ENCODE measurements around the gene ZSWIM6. TPM values are rescaled to one million over a fixed set of nuclear protein-coding genes. Genes with fewer than 3 reads are reported as not detected.

The ZSWIM6 gene
- total RNA-seq, 1 donor from 2014 or later: 8.9 TPM

DNA sequence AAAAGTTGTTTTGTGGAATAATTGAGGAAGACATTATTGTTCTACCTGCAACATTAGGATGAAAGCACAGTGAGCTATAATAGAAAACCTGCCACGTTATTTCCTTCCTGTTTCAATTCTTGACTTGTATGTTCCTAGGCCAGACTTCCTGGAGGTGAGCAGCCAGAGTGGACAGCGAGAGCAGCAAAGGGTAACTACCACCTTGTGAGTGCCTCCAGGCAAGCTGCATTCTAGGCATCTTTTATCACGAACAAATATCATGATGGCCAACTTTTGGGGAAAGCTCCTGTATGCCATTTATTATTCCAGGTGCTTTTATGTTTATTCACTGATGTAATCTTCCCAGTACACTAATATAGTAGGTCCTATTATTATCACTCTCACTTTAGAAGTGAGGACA is 34.0 kb upstream of the ZSWIM6 start:
- Mint-ChIP-seq H3K36me3 (ENCODE audit: low read depth) (no peaks in the 10 kb centered on the region), H3K4me3 (ENCODE audit: low read depth) (no peak overlapping the region), H3K27me3 (ENCODE audit: low read depth) (no peaks in the 10 kb centered on the region), H3K9me3 (no peaks in the 10 kb centered on the region), H3K27ac (no peak overlapping the region), H3K4me1 (ENCODE audit: low read depth) (peaks cover 12% of the 10 kb centered on the region)
- no peak for DNase-seq (ENCODE audit: low spot score)
- intact Hi-C loops (cut with micrococcal nuclease): no loop called here

DNA sequence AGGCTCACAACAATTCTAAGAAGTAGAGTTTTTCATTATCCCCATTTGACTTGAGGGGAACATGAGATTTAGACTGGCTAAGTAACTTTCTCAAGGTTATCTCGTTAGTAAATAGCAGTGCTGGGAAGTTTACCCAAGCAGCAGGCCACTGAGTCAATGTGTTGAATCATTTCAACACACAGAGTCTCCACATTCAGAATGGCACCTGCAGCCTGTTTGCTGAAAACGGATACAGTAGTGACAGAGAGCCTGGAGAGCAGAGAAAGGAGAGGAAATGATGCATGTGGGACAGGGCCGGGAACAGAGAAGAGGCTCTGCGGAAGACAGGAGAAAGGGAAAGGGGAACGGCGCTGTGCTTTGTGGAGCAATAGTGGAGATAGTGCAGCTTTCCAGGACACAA is 33.5 kb upstream of the ZSWIM6 start:
- intact Hi-C loops (cut with micrococcal nuclease): no loop called here
- H3K27me3 Mint-ChIP-seq (ENCODE audit: low read depth): no peaks in the 10 kb centered on the region
- DNase-seq (ENCODE audit: low spot score): no peak
- no peak overlapping the region for H3K27ac Mint-ChIP-seq
- H3K36me3 Mint-ChIP-seq (ENCODE audit: low read depth): no peaks in the 10 kb centered on the region
- no peak overlapping the region for H3K4me3 Mint-ChIP-seq (ENCODE audit: low read depth)
- H3K9me3 Mint-ChIP-seq: no peaks in the 10 kb centered on the region
- peaks cover 13% of the 10 kb centered on the region for H3K4me1 Mint-ChIP-seq (ENCODE audit: low read depth)

DNA sequence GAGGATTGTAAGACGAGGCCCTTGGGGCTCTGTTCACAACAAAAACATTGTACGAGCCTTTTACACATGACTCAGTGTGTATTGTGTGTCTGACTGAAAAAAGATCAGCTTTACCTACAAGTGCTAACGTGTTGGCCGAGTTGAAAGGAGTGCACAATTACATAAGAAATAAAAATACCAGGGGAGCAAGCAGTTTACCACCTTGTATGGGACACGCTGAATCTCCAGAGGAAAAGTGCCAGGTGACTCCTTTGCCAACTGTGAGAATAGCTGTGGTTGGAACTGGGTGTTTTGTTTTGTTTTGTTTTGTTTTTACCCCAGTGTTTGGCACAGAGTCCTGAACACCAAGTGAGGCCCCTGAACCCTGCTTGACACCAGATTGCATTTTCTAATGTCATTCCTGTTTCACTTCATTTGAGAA is 32.8 kb upstream of the ZSWIM6 start:
- DNase-seq (ENCODE audit: low spot score): no peak
- Mint-ChIP-seq H3K27me3 (ENCODE audit: low read depth) (no peaks in the 10 kb centered on the region), H3K9me3 (no peaks in the 10 kb centered on the region), H3K4me1 (ENCODE audit: low read depth) (peaks cover 15% of the 10 kb centered on the region), H3K36me3 (ENCODE audit: low read depth) (no peaks in the 10 kb centered on the region), H3K4me3 (ENCODE audit: low read depth) (no peak overlapping the region), H3K27ac (no peak overlapping the region)
- intact Hi-C loops (cut with micrococcal nuclease): no loop called here

DNA sequence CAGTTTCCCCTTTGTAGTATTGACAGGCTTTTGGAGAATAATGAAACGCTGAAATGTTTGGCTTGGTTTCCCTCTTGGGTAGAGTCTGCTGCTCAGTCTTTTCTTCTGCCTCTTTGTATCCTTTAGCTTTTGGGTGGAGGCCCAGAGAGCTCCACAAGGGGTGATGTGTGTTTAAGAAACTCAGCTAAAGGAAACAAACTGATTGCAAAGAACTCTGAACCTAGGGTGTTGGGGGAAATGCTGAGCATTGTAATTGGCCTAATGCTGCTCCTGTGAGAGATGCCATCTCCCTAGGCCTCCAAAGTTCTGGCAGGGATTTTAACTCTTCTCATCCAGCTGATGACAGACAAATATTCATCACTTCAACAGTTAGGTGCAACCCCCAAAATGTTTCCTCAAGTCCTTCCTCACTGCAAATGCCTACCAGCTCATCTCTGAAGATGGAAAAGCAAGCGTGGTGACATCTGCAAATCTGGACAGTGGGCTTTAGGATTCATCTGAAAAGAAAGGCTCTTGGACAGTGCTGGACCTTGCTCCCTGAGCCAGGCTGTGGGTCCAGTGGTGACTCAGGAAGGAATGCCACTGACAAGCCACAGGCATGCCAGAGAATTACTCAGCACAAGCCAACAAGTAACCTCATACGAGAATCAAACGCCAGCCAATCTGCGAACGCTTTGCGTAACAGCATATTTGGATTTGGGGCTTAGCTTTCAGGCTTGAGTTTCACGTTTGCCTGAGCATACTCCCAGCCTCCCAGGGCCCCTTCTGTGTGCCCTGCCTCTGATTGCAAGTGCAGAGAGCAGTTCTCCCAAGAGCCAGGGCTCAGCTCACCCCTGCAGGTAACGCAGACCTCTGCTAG is 30.5 kb upstream of the ZSWIM6 start:
- intact Hi-C loops (cut with micrococcal nuclease): loop anchor here (10.0 kb wide), 1 partner anchor 137 kb away; the partner anchor contains the start of gene SMIM15
- no peak overlapping the region for H3K4me3 Mint-ChIP-seq (ENCODE audit: low read depth)
- DNase-seq (ENCODE audit: low spot score): no peak
- no peaks in the 10 kb centered on the region for H3K27me3 Mint-ChIP-seq (ENCODE audit: low read depth)
- no peaks in the 10 kb centered on the region for H3K9me3 Mint-ChIP-seq
- H3K36me3 Mint-ChIP-seq (ENCODE audit: low read depth): no peaks in the 10 kb centered on the region
- no peak overlapping the region for H3K27ac Mint-ChIP-seq
- H3K4me1 Mint-ChIP-seq (ENCODE audit: low read depth): peaks cover 30% of the 10 kb centered on the region

DNA sequence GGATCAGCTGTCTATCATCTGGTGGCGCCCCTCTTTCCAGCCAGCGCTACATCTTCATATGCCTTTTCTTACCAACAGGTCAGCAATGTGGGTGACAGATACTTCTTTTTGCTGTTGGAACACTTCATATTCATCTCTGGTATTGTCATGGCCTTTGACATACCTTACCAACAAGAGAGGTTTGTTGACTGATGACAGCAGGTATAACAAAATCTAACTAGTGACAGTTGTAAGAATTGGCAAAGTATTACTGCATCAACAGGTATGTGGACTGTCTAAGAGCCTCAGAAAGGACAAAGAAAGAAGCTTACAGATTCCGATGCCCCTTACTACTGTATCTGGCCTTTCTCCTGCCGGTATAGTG is 29.9 kb upstream of the ZSWIM6 start:
- Mint-ChIP-seq H3K27ac (no peak overlapping the region), H3K36me3 (ENCODE audit: low read depth) (no peaks in the 10 kb centered on the region), H3K9me3 (no peaks in the 10 kb centered on the region), H3K4me3 (ENCODE audit: low read depth) (no peak overlapping the region), H3K27me3 (ENCODE audit: low read depth) (no peaks in the 10 kb centered on the region), H3K4me1 (ENCODE audit: low read depth) (peaks cover 36% of the 10 kb centered on the region)
- intact Hi-C loops (cut with micrococcal nuclease): loop anchor here (10.0 kb wide), 1 partner anchor 137 kb away; the partner anchor contains the start of gene SMIM15
- DNase-seq (ENCODE audit: low spot score): no peak

DNA sequence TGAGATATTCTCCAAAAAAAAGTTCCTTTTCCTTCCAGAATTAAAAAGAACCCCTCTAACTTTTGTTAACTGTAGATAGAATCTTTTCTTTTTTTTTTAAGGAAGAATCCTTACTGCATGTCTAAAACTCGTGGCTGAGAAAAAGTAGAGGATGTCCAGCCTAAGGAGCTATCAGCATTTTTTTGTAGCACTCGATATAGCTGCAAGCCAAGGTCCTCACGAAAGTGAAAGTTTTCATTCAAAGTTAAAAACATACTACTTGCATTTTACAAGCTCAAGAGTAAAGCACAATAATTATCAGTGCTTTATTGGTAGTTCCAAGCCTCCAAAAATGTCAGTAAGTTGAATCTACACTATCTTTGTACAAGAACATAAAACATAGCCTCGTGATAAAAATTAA is 28.7 kb upstream of the ZSWIM6 start:
- no peak overlapping the region for H3K27ac Mint-ChIP-seq
- H3K4me3 Mint-ChIP-seq (ENCODE audit: low read depth): no peak overlapping the region
- DNase-seq (ENCODE audit: low spot score): no peak
- intact Hi-C loops (cut with micrococcal nuclease): loop anchor here (1.0 to 10.0 kb wide), 2 partner anchors 8 to 139 kb away; partner anchors contain the start of gene SMIM15
- peaks cover 41% of the 10 kb centered on the region for H3K4me1 Mint-ChIP-seq (ENCODE audit: low read depth)
- no peaks in the 10 kb centered on the region for H3K27me3 Mint-ChIP-seq (ENCODE audit: low read depth)
- H3K9me3 Mint-ChIP-seq: no peaks in the 10 kb centered on the region
- H3K36me3 Mint-ChIP-seq (ENCODE audit: low read depth): no peaks in the 10 kb centered on the region

DNA sequence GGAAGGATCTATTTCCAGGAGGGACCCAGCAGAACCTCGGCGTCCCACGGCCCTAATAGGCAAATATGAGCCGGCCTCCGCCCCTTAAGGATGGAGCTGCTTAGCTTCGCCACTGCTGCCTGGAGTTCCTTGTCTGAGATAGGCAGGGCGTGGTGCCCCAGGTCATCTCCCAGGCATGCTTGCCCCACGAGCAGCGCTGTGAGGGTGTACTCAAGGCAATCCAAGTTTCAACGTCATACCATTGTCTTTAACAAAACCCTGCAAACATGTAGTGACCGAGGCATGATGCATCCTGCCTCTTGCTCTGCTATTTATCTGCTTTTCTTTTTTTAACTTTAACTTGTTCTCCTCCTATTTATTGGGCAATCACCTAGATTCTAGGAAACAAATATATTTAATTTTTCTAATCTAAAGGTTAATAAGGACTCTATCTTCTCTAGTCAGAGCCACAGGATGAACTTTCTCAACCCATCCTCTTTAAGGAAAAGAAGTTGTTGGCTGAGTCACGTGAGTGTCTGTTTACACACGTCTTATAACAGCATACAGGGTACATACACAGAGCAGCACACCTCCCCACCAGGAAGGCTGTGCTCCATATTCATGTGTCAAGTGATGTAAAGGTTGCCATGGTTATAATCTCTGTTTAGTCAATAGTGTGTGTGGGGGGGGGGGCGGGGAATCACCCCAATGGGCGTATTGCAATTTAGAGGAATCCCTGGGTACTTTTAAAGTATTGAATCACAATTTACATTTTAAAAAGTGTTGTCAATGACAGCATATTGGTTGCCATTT is 27.3 kb upstream of the ZSWIM6 start:
- DNase-seq (ENCODE audit: low spot score): no peak
- peak overlapping the region; percentile 88 for H3K27ac Mint-ChIP-seq
- H3K36me3 Mint-ChIP-seq (ENCODE audit: low read depth): no peaks in the 10 kb centered on the region
- peak overlapping the region; percentile 33 for H3K4me3 Mint-ChIP-seq (ENCODE audit: low read depth)
- intact Hi-C loops (cut with micrococcal nuclease): loop anchor here (10.0 kb wide), 1 partner anchor 140 kb away; the partner anchor contains the start of gene SMIM15
- H3K27me3 Mint-ChIP-seq (ENCODE audit: low read depth): no peaks in the 10 kb centered on the region
- H3K9me3 Mint-ChIP-seq: no peaks in the 10 kb centered on the region
- peaks cover 38% of the 10 kb centered on the region for H3K4me1 Mint-ChIP-seq (ENCODE audit: low read depth)

DNA sequence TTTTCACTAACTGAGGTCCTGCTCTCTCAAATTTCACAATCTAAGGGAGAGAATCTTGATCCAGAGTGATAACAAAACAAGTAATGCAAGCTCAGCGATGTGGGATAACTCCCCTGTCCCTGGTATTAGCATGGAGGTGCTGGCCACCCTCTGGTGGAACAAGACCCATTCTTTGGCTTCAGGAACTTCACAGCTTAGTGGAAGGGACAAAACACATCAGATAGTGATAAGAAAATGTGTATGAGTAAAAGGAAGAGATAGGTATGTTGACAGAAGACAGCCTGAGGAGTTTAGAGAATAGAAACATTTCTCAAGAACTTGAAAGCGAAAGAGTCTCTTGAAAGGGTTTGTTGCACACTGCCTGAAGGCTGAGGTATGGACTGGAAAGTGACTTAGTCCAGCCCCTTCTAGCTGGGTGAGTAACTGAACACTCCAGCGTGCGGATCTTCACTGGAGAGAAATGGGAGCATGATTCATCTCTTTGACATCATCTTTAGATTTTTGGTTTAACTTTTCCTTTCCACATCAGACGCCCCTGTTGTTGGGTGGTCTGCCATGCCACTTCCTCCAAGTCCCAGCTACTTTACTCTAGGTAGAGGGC is 25.4 kb upstream of the ZSWIM6 start:
- peak; percentile 46 for DNase-seq (ENCODE audit: low spot score)
- H3K4me3 Mint-ChIP-seq (ENCODE audit: low read depth): peak overlapping the region; percentile 27
- intact Hi-C loops (cut with micrococcal nuclease): loop anchor here (1.0 to 10.0 kb wide), 4 partner anchors 23 to 142 kb away; partner anchors contain the start of genes SMIM15 and ZSWIM6
- H3K27ac Mint-ChIP-seq: peak overlapping the region; percentile 95
- H3K36me3 Mint-ChIP-seq (ENCODE audit: low read depth): no peaks in the 10 kb centered on the region
- H3K4me1 Mint-ChIP-seq (ENCODE audit: low read depth): peaks cover 38% of the 10 kb centered on the region
- no peaks in the 10 kb centered on the region for H3K27me3 Mint-ChIP-seq (ENCODE audit: low read depth)
- H3K9me3 Mint-ChIP-seq: no peaks in the 10 kb centered on the region

DNA sequence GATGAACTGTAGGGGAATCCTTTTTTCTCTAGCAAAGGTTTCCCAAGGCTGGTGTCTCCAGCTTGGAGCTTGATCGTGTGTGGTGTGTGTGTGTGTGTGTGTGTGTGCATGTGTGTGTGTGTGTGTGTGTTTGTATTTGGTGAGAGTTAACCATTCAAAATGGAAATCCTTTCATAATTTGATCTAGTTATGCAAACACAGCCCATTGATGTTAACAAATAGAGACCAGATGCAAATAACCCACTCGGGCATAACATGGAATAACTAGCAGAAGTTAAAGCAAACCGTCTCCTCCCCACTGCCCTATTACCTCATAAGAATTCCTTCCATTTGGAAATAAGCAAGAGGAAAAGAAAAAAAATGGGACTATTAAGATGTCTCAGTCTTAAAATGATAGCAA is 24.9 kb upstream of the ZSWIM6 start:
- Mint-ChIP-seq H3K27ac (peak overlapping the region; percentile 95), H3K4me1 (ENCODE audit: low read depth) (peaks cover 38% of the 10 kb centered on the region), H3K27me3 (ENCODE audit: low read depth) (no peaks in the 10 kb centered on the region), H3K4me3 (ENCODE audit: low read depth) (peak overlapping the region; percentile 27), H3K36me3 (ENCODE audit: low read depth) (no peaks in the 10 kb centered on the region), H3K9me3 (no peaks in the 10 kb centered on the region)
- intact Hi-C loops (cut with micrococcal nuclease): loop anchor here (10.0 kb wide), 1 partner anchor 142 kb away; the partner anchor contains the start of gene SMIM15
- DNase-seq (ENCODE audit: low spot score): no peak

DNA sequence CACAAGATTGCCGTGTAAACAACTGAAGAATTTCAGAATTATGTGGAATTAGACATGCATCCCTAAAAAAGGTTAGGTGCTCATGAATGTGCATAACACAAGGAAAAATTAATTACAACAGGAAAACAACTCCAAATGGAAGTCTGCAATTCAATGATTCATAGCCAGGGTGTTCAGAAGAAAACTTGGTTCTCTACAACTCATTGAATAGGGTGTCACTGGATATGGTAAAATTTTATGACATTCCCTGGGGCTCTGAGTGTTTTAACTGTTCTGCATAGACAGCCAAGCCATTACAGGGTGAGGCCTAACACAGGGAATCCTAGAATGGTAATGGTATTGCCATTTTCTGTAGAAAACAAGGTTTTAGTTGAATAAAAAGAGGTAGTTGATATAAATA is 24.4 kb upstream of the ZSWIM6 start:
- Mint-ChIP-seq H3K27ac (peak overlapping the region; percentile 95), H3K4me3 (ENCODE audit: low read depth) (no peak overlapping the region), H3K9me3 (no peaks in the 10 kb centered on the region), H3K27me3 (ENCODE audit: low read depth) (no peaks in the 10 kb centered on the region), H3K4me1 (ENCODE audit: low read depth) (peaks cover 38% of the 10 kb centered on the region), H3K36me3 (ENCODE audit: low read depth) (no peaks in the 10 kb centered on the region)
- intact Hi-C loops (cut with micrococcal nuclease): loop anchor here (10.0 kb wide), 1 partner anchor 143 kb away; the partner anchor contains the start of gene SMIM15
- DNase-seq (ENCODE audit: low spot score): no peak

DNA sequence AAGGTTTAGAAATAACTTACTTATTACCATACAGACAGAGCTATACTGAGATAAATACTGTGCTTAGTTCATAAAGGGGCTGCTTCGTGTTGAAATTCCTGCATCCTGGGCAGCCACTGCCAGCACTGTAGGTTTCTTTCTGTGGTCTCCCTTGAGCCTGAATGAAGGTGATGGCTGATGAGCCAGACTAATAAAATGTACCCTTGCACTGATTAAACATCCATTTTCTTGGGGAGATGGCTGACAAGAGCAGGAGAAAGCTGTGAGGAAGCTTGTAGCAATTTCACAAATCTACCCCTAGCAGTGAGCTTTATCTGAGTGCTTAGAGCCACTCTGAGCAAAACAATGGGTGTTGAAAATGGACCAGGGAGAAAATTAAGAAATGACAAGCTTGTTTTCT is 23.3 kb upstream of the ZSWIM6 start:
- H3K27ac Mint-ChIP-seq: no peak overlapping the region
- H3K4me1 Mint-ChIP-seq (ENCODE audit: low read depth): peaks cover 36% of the 10 kb centered on the region
- no peaks in the 10 kb centered on the region for H3K9me3 Mint-ChIP-seq
- H3K4me3 Mint-ChIP-seq (ENCODE audit: low read depth): no peak overlapping the region
- no peaks in the 10 kb centered on the region for H3K27me3 Mint-ChIP-seq (ENCODE audit: low read depth)
- intact Hi-C loops (cut with micrococcal nuclease): loop anchor here (10.0 kb wide), 1 partner anchor 144 kb away; the partner anchor contains the start of gene SMIM15
- H3K36me3 Mint-ChIP-seq (ENCODE audit: low read depth): no peaks in the 10 kb centered on the region
- no peak for DNase-seq (ENCODE audit: low spot score)

DNA sequence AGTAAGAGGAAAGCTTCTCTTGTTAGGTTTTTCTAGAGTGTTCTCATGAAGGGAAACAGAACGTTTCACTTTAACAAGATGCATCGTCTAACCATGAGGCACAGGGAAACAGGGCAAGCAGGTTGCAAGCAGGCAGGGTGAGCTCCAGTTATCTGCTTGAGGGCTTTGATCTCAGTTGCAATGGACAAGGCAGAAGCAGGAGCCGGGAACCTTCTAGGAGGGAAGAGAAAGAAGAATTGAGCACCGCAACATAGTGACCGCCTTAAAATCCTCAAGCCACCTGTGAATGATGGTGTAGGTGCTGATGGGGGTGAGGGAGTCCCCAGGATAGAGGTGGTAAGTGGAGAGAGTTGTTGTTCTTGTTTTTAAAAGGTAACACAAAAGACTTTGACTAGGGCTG is 22.9 kb upstream of the ZSWIM6 start:
- no peak overlapping the region for H3K4me3 Mint-ChIP-seq (ENCODE audit: low read depth)
- no peak overlapping the region for H3K27ac Mint-ChIP-seq
- DNase-seq (ENCODE audit: low spot score): no peak
- no peaks in the 10 kb centered on the region for H3K9me3 Mint-ChIP-seq
- no peaks in the 10 kb centered on the region for H3K27me3 Mint-ChIP-seq (ENCODE audit: low read depth)
- peaks cover 35% of the 10 kb centered on the region for H3K4me1 Mint-ChIP-seq (ENCODE audit: low read depth)
- intact Hi-C loops (cut with micrococcal nuclease): loop anchor here (10.0 kb wide), 1 partner anchor 144 kb away; the partner anchor contains the start of gene SMIM15
- H3K36me3 Mint-ChIP-seq (ENCODE audit: low read depth): no peaks in the 10 kb centered on the region

Measured in activated T-helper 2 cell treated with anti-CD3 and anti-CD28 coated beads, Interferon-gamma antibody, Interleukin-2, Interleukin-4, amounts not matched to agents 10 μg/mL and 5 μg/mL and 100 μg/mL, durations not matched to agents 14 hours and 24 hours and 36 hours (primary cell).